ENCODE measurements around the gene CEP70.
"Not testable (repeated sequence)": the region's sequence is repeated elsewhere in the genome, so short reads cannot be mapped to it uniquely, and the experiment has no call there.

Gene CEP70

DNA sequence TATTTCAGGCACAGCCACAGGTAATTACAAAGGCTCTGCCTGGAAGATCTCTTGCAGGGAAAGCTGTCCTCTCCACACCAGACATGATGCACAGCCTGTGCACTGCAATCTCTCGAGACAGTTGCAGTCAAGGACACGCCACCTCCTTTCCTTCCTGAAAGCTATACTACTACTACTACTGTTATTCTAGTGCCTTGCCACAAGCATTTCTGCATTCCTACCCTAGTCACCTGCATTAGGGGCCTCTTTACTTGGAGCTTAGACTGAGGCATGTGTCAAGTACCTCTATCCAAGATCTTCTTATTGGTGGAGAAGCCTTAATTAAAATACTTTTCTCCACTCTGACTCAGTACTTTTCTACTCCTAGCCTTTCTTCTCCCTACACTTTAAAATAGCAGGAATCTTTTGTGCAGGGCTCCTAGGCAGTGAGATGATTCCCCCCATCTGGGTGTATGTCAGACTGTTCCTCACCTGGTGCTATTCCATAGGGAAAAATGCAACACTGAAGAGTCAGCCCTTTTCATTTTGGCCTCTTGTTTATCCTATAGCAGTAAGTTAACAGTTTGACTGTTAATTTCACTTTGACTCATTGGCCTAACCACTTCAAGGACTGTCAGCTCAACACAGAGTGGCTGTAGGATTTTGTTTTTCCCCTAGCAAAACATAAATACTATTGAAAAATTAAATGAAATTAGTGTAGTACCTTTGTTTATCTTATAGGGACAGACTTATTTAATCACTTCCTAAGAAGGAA is 80.8 kb downstream of the CEP70 start:
- no peak for DNase-seq (ENCODE audit: low spot score)

DNA sequence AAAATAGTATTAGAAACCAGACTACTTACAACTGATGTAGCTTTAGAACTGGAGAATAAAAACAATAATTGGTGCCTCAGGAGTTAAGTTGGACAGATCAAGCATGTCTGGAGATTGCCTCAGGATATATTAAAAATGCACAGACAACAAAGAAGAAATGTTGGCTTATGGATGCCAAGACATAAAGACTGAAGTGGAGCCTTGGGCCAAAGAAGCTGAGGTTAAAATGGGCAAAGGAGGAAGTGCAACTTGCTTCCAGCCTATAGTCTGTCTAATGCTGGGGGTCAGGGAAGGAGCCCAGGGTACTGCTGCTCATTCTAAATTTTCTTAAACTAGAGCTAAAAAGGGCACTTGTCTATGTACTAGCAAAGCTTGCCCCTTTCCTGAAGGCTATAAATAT is 82.1 kb downstream of the CEP70 start:
- no peak for DNase-seq (ENCODE audit: low spot score)

DNA sequence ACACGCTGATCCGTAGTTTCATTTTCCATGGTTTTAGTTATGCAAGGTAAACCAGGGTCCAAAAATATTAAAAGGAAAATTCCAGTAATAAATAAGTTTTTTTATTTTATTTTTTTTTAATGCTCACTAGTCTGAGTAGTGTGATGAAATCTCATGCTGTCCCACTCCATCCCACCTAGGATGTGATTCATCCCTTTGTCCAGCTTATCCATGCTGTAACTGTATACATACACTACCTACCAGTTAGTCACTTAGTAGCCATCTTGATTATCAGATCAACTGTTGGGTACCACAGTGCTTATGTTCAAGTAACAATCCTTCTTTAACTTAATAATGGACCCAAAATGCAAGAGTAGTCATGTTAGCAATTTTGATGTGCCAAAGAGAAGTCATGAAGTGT is 84.5 kb downstream of the CEP70 start:
- DNase-seq (ENCODE audit: low spot score) = no peak

DNA sequence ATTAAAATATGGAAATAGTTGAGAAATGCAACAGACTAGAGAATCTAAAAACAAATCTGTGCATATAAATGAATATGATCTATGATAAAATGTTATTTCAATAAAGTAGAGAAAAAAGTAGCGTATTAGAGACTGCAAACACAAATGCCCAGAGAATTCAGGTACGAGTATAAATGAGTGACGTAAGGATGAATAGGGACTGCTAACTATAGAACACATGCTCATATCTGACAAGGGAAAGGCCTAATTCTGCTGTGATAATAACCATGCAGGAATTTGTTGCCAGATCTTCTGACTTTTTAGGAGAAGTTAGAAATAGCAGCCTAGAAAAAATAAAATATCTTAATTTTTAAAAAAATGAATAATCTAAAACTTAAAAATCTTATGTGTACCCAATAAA is 86.5 kb downstream of the CEP70 start:
- DNase-seq (ENCODE audit: low spot score) = no peak

DNA sequence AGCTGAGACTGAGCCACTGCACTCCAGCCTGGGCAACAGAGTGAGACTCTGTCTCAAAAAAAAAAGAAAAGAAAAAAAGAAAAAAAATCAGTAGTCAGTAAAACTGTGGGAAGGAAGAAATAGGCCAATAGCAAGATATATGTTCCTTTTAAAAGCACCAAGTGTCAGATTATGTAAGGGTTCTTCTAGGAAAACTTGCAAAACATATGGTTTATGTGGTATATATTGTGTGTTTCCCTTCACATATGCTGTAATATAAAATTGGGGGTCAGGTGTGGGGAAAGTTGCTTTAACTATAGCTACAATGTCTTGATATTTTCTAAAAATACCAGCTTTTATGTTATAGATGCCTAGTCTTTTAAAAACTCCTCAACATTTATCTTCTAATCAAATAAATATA is 95.1 kb downstream of the CEP70 start:
- DNase-seq (ENCODE audit: low spot score) = no peak

DNA sequence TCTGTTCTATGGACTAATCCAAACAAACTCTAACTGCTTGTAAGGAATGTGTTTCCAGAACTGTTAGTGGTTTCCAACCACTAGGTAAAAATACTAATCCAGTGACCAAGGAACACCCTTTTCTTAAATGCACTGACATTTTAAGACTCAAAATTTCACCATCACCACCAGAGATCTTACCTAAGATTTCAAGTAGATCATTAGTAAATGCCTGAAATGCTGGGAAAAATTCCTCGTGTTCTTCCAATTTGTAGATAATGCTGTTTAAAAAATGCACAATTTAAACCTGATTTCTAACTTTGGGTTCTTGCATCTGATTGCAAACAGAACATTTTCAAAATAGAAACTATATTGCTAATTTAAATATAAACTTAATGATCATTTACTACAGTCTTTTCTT is 96.2 kb downstream of the CEP70 start:
- DNase-seq (ENCODE audit: low spot score) = no peak

DNA sequence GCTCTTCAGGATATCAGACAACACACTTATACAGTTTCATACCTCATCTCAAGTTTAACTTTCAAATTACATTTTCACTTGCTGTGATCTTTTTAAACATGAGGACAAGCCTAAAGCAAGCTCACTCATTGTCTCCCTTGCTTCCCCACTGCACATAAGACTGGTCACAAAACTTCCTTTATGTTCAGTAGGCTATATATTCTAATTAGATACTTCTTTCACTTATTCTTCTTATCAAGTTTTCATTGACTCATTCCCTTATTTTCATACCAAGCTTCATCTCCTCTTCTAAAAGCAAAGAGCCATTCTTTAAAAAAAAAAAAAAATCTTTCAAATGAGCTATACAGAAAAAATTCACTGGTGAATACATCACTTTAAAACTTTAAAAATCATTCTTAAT is 97.0 kb downstream of the CEP70 start:
- no peak for DNase-seq (ENCODE audit: low spot score)

DNA sequence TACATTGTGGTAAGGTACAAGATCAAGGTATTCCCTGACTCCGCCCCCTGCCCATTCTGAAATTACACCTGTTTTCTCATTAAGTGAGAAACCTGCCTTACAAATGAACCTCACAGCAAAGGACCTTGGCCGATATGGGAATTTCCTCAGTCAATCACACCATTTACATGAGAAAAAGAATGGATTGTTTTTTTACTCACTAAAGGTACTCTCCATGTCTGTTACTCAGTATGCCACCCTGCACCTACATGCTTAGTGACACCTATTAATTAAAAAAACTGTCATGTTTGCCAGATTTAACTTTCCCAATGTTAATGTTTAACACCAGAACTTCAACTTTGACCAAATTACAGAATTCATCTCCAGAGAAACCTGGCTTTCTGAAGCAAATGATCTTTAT is 97.6 kb downstream of the CEP70 start:
- DNase-seq (ENCODE audit: low spot score) = no peak

DNA sequence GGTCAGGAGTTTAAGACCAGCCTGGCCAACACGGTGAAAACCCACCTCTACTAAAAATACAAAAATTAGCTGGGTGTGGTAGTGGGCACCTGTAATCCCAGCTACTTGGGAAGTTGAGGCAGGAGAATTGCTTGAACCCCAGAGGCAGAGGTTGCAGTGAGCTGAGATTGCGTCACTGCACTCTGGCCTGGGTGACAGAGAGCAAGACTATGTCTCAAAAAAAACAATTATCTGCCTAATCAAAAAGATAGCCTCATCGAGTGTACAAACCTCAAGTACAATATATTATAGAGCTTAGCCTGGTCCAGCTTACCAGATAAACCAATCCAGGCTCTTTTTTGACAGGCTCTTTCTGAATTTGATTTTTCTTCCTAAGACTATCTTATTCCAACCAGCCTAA is 98.4 kb downstream of the CEP70 start:
- not testable (repeated sequence) for DNase-seq (ENCODE audit: low spot score)

DNA sequence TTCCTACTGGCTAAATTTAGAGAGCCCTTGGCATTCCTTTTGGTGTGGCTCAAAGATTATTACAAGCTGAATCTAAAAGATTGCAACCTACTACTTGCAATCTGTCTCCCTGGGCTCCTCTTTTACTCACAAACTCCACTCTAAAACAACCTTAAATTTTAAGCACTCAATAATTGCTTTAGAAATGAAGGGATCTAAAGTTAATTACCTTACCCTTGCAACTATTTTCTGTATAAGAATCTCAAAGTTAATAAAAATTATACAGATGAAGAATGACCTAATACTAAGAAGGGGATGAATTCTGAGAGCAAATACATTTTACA is 99.5 kb downstream of the CEP70 start:
- DNase-seq (ENCODE audit: low spot score) = no peak

DNA sequence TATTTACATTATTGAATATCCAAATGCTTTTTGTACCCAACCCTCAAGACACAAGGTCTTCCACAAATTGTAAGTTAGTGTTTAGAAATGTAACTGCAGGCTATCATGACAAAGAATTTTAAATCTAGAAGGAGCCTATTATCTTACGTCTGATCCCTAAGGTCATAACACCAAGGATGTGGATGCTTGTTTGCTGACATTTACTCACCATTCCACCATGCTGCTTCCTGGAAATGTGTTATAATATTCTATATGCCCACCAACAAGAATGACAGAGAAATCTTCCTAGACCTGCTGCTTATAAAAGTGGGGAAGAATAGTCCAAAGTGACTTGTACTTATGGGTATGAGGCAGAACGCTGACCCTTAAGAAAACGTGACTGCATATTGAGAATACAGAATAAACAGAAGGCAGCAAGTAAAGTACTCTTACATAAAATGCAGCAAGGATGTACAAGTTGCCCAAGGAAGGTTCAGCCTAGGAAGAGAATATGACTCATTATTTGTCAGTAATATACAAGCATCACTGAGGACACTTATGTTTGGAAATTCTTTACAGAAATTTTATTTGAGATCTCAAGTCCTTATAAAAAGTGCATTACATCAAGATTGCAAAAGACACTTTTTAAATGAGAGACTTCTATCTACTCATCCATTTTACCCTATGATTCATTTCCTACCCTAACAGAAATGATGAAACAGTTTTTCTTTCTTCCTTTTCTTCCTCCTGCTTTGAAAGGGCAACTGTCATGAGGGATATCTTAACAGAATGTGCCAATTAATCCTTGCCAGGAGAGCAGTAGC is 100.1 kb downstream of the CEP70 start:
- no peak for DNase-seq (ENCODE audit: low spot score)

DNA sequence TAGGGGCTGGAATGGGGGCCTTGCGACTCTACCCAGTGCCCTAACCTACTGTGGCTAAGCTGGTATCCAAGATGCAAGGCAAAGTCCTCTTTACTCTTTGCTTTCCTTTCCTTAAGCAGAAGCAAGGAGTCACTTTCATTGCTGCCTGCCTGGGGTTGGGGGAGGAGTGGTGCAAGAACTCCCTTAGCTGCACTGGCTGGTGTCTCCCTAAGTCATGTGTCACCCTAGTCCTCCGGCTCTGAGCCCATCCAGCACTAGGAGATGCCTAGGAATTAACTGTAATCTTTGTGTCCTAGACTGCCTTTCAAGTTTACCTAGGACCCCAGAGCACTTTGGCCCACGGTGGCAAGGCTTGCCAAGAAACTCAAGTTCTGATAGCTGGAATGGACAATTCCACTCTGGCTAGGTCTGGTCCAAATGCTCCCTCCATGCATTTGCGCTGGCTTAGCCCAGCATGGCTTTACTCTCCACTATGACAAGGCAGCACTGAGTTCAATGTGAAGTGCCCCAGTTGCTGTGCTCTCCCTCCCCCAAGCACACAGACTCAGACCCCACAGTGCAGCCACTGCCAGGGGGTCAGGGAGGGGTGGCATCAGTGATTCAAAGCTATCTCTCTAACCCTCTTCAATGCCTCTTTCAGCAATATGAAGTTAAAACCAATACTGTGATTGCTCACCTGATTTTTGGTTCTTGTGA is 100.9 kb downstream of the CEP70 start:
- no peak for DNase-seq (ENCODE audit: low spot score)

DNA sequence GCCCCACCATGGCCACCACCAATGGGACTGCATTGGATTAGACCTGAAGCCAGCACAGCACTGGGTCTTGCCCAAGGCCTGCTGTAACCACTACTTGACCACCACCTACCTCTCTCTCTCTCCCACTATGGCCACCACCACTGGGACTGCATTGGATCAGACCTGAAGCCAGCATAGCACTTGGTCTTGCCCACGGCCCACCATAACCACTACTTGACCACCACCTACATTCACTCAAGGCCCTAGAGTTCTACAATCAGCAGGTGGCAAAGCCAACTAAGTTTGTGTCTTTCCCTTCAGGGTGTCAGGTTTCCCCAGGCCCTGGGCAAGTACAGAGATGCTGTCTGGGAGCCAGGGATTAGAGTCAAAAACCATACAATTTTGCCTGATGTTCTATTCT is 102.1 kb downstream of the CEP70 start:
- no peak for DNase-seq (ENCODE audit: low spot score)

DNA sequence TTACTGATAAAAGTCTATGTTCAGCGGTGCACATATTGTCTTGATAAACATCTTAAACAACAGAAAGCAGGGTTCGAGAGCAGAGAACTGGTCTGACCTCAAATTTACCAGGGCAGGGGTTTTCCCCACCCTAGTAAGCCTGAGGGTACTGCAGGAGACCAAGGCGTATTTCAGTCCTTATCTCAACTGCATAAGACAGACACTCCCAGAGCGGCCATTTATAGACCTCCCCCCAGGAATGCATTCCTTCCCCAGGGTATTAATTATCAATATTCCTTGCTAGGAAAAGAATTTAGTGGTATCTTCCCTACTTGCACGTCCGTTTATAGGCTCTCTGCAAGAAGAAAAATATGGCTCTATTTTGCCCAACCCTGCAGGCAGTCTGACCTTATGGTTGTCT is 107.5 kb downstream of the CEP70 start:
- not testable (repeated sequence) for DNase-seq (ENCODE audit: low spot score)

DNA sequence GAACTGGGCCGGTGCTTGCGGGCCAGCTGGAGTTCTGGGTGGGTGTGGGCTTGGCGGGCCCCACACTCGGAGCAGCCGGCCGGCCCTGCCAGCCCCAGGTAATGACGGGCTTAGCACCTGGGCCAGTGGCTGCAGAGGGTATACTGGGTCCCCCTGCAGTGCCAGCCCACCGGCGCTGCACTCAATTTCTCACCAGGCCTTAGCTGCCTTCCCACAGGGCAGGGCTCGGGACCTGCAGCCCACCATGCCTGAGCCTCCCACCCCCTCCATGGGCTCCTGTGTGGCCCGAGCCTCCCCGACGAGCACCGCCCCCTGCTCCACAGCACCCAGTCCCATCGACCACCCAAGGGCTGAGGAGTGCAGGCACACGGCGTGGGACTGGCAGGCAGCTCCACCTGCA is 109.4 kb downstream of the CEP70 start:
- DNase-seq (ENCODE audit: low spot score) = not testable (repeated sequence)

DNA sequence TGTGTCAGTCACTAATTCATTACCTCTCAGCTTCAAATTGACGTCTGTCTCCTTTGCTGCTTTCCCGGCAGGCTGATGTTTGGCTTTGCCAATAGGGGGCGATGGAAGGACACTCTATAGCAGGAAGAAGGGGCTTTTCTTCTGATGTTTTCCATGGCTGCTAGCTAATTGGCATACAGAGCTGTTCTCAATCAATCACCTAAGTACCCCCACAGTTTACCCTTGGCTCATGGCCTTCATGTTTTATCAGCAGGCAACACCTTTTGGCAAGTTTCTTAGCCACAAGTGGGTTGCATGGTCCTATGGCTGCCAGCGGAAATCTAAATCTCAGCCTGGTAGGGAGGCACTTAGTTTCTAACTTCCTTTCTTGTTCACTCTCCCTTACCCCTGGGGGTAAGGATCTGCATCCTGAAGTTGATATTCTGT is 114.6 kb downstream of the CEP70 start:
- no peak for DNase-seq (ENCODE audit: low spot score)

DNA sequence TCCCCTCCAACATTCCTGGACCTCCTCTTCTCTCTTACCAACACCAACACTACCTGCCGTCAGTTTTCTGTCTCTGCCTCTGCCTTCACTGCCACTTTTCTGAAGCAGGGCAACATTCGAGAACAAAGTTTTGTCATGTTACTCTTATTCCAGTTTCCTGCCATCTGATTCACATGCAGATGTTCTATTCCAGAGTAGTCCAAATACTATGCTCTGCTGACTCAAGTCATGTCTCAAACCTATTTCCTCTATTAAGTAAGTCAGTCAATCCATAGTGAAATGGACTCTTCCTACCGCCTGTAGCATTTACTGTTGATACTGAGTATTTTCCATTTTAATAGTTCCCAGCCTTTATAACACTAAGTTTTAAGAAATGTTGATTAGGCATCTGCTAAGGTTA is 116.3 kb downstream of the CEP70 start:
- DNase-seq (ENCODE audit: low spot score) = no peak

DNA sequence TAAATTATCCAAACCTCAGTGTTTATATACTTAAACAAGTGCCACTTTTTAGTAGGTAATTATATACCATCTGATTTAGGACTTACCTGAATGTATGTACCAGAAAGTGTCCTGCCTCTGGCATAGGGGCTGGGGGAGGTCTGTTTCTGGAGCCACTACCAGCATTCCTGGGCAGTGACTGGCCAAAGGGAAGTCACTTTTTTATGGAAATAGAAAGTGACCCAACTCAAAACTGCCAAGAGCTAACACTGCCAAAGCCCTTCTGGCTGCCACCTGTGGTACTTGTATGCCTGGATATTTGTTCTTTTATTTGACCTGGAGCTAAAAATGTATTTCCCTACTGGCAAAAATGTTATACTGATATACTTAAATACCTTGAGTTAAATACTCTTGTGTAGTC is 116.9 kb downstream of the CEP70 start:
- no peak for DNase-seq (ENCODE audit: low spot score)

DNA sequence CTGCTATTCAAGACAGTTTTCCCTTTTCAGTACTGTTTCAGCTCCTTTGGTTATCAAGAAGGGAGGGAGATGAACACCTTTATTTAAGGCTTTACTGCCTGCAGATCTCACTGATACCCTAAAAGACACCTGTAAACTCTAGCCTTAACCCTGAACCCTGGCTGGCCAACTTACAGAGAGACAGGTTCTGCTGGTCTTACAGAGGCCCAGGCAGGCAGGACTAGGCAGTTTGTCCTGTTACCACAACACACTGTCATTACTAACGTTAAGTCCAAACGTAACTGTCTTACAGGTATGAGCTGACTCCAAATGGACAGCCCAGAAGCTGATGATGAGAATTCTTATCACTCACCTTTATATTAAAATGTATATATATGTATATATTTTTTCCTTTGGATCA is 117.5 kb downstream of the CEP70 start:
- DNase-seq (ENCODE audit: low spot score) = no peak

DNA sequence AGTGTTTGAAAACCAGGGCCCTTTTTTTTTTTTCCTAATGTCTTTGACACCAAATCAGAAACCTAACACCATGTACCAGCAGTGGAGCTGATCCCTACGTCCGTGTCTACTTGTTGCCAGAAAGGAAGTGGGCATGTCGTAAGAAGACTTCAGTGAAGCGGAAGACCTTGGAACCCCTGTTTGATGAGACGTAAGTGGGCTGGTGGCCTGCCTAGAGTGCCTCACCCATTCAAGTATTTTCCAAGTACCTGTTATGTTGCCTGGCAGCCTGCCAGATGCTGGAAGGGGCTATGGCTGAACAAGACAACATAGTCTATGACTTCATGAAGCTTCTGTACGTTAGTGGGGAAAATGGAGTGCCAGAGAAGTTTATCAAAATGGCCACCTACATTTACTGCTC is 119.9 kb downstream of the CEP70 start:
- DNase-seq (ENCODE audit: low spot score) = no peak

DNA sequence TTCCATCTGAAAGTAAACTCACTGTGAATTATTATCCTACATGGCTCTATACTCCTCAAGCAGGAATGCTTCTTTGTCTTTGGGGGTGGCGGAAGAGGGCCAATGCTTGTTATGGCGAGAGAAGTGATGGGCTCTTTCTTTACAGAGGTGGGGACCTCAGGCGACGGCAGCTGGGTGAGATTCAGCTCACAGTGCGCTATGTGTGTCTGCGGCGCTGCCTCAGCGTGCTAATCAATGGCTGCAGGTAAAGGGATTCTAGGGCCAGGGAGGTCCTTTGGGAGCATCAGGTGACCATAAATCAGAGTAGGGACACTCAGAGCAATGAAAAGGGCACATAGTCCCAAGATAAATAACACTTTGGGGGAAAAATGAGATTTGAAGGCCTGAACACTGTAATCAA is 120.7 kb downstream of the CEP70 start:
- no peak for DNase-seq (ENCODE audit: low spot score)

DNA sequence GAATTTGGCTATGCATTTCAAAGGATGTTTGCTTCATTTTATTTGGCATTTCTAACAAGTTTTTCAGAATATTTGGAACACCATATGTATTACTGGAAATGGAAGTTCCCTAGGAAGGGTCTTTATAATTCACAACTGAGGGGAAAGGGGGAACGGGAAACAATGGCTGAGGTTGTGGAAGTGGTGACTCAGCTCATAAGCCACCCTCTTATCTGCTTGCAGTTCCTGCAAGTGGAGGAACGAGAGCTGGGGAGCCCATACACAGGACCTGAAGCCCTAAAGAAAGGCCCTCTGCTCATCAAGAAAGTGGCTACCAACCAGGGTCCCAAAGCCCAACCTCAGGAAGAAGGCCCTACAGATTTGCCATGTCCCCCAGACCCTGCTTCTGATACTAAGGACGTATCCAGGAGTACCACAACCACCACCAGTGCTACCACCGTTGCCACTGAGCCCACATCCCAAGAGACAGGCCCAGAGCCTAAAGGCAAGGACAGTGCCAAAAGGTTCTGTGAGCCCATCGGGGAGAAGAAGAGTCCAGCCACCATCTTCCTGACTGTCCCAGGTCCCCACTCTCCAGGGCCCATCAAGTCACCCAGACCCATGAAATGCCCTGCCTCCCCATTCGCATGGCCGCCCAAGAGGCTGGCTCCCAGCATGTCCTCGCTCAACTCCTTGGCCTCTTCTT is 121.8 kb downstream of the CEP70 start:
- no peak for DNase-seq (ENCODE audit: low spot score)

DNA sequence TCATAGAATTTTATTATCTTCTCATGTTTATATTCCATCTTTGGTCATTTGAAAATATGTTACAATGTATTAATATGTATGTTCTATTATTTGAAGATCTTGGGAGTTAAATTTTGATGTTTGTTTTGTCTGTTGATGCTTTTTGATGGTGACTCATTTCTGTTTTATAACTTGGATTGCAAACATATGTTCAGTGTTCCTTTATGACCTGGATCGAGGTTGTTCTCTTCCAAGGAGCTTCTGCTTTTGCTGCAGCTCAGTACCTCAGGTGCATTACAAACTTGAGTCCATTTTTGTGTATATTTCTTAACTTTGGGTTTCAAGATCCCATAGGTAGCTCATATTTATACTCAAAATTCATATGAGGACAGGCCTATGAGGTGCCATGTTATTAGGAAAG is 122.6 kb downstream of the CEP70 start:
- no peak for DNase-seq (ENCODE audit: low spot score)

Measured in CD4-positive, alpha-beta T cell treated with Interleukin-6 at 100 ng/mL for 8 hours (primary cell).